HG03196 (cell line): ENCODE data around the gene KRTAP3-1.
"Not testable (repeated sequence)": the region's sequence is repeated elsewhere in the genome, so short reads cannot be mapped to it uniquely, and the experiment has no call there.

ENCODE experiments used
- ATAC-seq: cut with Tn5 transposase; IDR thresholded peaks from one replicate; pipeline ENCODE4 v1.9.1; 2021; ENCODE audit not compliant: unreplicated experiment

The KRTAP3-1 gene

GRCh38 chr17:41008811-41009210, at the start of gene KRTAP3-1:
Gene KRTAP3-1, minus strand, starts transcription at chr17:41009128. Its CDS starts 54 bp downstream, at chr17:41009074.
- no peak for ATAC-seq

- ATAC-seq: no peak
Observed at GRCh38 chr17:41057547-41057946, 48.6 kb upstream of the KRTAP3-1 start.

DNA sequence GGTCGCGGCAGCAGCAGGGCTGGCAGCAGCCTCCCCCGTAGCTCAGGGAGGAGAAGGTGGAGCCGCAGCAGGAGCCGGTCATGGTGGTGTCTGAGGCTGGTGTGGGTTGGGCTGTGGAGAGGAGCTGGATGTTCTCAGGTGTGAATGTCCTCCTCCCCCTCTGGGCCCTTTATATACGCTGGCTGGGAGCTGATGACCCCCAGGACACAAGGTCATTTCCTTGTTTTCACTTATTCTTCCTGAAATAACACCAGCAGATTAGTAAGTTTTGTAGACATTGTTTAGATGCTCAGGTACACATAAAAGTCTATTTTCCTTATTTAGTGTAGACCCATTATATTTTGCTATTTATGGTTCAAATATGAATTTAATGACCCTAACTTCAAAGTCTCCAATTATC, 46.2 kb upstream of the KRTAP3-1 start, which contains the start of gene KRTAP2-2:
TSS of gene KRTAP2-2 (minus strand) at position 101 of the 400 bp plus-strand sequence. CDS start at position 82, 19 bp downstream.
- not testable (repeated sequence) for ATAC-seq

- not testable (repeated sequence) for ATAC-seq
Observed at GRCh38 chr17:41054556-41054955, 45.6 kb upstream of the KRTAP3-1 start.

DNA sequence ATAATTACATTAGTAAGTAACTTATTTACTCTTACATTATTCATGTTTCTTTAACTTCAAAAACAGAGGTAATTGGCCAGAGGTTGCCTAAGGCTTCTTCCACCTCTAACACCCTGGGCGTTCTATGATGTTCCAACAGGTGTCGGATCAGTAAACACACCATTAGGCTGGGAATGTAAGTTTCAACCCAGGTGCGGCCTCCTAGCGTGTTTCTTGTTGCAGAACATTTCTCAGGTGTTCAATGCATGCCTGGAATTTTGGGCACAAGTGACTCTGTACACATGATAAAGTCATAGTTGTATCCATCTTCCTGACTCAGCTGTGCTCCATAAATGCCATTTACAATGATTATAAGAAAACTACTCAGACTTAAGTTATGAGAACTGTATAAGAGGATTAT, 45.1 kb upstream of the KRTAP3-1 start:
- no peak for ATAC-seq

DNA sequence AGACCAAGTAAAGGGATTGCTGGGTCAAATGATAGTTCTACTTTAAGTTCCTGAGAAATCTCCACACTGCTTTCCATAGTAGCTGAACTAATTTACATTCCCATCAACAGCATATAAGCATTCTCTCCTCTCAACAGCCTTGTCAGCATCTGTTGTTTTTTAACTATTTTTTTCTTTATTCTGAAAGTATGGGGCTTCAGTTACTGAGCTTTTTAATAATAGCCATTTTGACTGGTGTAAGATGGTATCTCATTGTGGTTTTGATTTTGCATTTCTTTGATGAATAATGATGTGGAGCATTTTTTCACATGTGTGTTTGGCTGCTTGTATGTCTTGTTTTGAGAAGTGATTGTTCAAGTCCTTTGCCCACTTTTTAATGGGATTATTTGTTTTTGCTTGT, 43.6 kb upstream of the KRTAP3-1 start:
- no peak for ATAC-seq

- ATAC-seq: no peak
Observed at GRCh38 chr17:41049110-41049509, 40.2 kb upstream of the KRTAP3-1 start.

- ATAC-seq: no peak
Observed at GRCh38 chr17:41048441-41048840, 39.5 kb upstream of the KRTAP3-1 start.

DNA sequence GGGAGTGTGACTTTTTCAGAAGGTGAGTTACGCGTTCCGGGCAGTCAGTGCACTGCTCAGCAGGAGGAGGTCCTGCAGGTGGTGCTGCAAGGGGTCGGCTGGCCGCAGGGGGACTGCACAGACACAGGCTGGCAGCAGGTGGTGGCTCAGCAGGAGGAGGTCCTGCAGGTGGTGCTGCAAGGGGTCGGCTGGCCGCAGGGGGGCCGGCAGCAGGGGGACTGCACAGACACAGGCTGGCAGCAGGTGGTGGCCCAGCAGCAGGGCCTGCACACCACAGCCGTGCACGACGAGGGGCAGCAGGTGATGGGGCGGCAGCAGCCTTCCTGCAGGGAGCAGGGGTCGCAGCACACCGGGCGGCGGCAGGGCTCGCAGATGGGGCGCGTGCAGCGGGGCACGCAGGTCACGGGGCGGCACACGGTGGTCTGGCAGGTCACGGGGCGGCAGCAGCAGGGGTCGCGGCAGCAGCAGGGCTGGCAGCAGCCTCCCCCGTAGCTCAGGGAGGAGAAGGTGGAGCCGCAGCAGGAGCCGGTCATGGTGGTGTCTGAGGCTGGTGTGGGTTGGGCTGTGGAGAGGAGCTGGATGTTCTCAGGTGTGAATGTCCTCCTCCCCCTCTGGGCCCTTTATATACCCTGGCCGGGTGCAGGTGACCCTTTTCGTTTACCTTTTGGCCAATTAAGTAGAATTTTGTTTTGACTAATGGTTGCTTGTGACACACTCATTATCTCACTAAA, 38.0 kb upstream of the KRTAP3-1 start, which contains the start of gene KRTAP2-1:
TSS of gene KRTAP2-1 (minus strand) at position 582 of the 731 bp plus-strand sequence. CDS start at position 533, 49 bp downstream.
- not testable (repeated sequence) for ATAC-seq

- no peak for ATAC-seq
Observed at GRCh38 chr17:41042953-41043352, 34.0 kb upstream of the KRTAP3-1 start.

- not testable (repeated sequence) for ATAC-seq
Observed at GRCh38 chr17:41040783-41041571, 32.0 kb upstream of the KRTAP3-1 start, which contains the start of gene KRTAP1-1. Gene KRTAP1-1, minus strand, starts transcription at chr17:41041450. Its CDS starts 53 bp downstream, at chr17:41041397.

- ATAC-seq: no peak
Observed at GRCh38 chr17:41037853-41038350, 29.0 kb upstream of the KRTAP3-1 start.

DNA sequence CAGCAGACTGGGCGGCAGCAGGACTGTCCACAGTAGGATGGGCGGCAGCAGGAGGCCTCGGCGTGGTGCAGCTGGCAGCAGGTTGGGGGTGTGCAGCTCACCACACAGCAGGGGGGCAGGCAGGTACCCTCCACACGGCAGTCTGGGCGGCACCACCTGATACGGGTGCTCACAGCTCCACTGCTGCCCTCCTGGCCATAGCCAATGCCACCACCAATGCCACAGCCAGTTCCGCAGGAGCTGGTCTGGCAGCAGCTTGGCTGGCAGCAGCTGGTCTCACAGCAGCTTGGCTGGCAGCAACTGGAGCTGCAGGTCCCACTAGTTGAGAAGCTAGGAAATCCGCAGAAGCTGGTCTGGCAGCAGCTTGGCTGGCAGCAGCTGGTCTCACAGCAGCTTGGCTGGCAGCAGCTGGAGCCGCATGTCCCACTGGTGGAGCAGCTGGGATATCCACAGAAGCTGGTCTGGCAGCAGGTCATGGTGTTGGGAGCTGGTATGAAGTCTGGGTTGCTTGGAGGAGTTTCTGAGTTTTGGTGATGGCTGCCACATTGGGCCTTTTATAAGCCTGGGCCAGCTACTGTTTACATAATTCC, 25.5 kb upstream of the KRTAP3-1 start, which contains the start of gene KRTAP1-3:
TSS of gene KRTAP1-3 (minus strand) at position 529 of the 590 bp plus-strand sequence. CDS start at position 476, 53 bp downstream.
- ATAC-seq: not testable (repeated sequence)

DNA sequence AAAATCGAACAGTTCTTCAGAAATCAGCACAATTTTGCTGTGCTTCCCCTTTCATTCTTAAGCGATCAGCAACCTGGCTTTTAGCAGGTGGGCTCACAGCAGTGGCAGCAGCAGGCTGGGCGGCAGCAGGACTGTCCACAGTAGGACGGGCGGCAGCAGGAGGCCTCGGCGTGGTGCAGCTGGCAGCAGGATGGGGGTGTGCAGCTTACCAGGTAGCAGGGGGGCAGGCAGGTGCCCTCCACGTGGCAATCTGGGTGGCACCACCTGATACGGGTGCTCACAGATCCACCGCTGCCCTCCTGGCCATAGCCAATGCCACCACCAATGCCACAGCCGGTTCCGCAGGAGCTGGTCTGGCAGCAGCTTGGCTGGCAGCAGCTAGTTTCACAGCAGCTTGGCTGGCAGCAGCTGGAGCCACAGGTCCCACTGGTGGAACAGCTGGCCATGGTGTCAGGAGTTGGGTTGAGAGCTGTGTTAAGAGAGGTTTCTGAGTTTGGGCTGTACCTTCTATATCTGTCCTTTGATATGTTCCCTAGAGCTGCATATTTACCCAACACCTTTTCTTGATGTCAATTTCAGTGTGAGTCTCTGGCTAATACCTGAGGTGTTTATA, 20.8 kb upstream of the KRTAP3-1 start, which contains the start of gene KRTAP1-4:
TSS of gene KRTAP1-4 (minus strand) at position 563 of the 613 bp plus-strand sequence. CDS start at position 446, 117 bp downstream.
- ATAC-seq: no peak

GRCh38 chr17:41026715-41027471, 18.0 kb upstream of the KRTAP3-1 start, which contains the start of gene KRTAP1-5:
Gene KRTAP1-5, minus strand, starts transcription at chr17:41027208. Its CDS starts 53 bp downstream, at chr17:41027155.
- no peak for ATAC-seq

- no peak for ATAC-seq
Observed at GRCh38 chr17:41024697-41025096, 15.8 kb upstream of the KRTAP3-1 start.

DNA sequence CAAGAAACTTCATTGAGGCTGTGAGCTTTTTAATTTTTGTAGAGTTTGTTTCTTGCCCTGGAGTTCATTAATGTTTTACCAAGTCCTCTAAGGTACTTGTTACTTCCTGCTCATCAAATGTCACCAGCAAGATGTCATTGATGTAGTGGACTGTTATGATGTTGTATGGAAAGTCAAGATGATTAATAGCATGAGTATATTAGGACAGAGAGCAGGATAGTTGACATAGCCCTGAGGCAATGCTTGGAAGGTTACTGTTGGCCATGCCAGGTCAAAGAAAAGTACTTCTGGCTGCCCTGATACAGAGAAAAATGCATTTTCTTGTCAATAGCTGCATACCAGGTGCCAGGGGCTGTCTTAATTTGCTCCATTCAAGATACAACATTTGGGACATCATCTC, 11.4 kb upstream of the KRTAP3-1 start:
- no peak for ATAC-seq

DNA sequence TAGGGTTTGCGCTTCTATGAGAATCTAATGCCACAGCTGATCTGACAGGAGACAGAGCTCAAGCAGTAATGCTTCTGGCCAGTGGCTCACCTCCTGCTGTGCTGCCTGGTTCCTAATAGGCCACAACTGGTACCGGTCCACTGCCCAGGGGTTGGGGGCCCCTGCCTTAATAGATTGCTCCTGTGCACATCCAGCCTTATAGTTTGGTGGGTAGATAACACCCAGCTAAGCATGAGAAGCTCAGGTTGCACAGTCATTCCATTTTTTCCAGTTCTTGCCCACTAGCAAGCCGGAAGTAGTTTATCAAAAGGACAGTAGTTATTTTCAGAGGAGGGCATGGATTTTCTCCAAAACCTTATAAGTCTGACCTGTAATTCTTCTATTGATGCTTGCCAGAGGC, 10.5 kb upstream of the KRTAP3-1 start:
- no peak for ATAC-seq

GRCh38 chr17:41018541-41018940, 9.6 kb upstream of the KRTAP3-1 start:
- ATAC-seq: no peak
